SH-SY5Y (cell line): Measurements from ENCODE around the gene STMN1.

Experiments
- GATA2 ChIP-seq: IDR thresholded peaks from 2 replicates; pipeline ENCODE4 v1.6.1; 2011; ENCODE audit warnings: mild to moderate bottlenecking, low read depth, low read length
- GATA3 ChIP-seq: IDR thresholded peaks from 2 replicates; pipeline ENCODE4 v1.6.1; 2011; ENCODE audit warnings: low read depth, mild to moderate bottlenecking, low read length, moderate library complexity

STMN1 gene

DNA sequence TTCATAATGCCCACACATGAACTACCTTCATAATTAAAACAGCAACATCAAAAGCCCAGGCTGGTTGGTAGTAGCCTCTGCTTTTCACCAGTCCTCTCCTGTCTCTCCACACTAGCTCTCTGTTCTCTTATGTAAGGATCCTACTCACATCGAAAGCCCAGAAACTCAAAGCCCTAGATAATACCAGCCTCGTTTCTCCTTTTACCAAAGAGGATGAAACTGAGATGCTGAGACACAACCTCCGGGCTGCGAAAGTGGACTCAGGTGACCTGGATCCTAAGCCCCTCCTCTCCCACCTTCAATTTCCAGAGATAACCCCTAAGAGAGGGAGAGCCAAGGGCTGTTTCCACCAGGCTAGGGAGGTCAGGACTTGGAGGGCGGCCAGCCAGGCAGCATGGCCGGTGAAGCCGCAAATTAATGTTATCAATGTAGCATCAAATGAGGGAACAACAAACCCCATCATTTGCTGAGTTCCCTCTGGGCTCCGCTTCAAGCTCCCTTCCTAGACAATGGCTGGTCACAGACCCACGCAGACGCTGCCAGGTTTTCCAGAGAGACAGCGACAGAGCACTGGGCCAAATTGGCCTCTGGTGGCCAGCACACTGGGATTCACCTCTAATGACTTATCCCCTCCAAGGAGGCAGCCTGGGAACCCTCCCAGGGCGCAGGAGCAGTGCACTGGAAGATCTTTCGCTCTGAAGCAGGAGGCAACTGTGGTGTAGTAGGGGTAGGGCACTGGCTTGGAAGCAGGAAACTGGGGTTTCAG lies 20.7 kb upstream of the STMN1 start:
- TF ChIP-seq GATA3 (peak; percentile 62), GATA2 (peak; percentile 96)

DNA sequence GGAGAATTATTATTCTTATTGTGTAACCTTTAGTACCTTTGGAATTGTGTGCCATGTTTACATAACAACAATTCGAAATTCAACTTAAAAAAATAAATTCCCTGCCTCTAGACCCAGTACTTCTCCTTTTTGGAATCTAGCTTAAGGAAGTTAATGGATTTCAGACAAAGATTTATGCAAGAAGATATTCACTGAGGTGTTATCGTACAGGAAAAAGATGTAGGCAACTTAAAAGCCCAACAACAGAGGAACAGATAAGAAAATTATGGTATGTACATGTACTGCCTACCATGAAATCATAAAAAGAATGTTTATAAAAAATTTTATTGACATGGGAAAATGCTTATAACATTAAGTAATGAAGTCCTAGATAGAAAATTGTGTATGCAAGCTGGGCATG lies 18.2 kb upstream of the STMN1 start:
- TF ChIP-seq GATA3 (no peak), GATA2 (no peak)

DNA sequence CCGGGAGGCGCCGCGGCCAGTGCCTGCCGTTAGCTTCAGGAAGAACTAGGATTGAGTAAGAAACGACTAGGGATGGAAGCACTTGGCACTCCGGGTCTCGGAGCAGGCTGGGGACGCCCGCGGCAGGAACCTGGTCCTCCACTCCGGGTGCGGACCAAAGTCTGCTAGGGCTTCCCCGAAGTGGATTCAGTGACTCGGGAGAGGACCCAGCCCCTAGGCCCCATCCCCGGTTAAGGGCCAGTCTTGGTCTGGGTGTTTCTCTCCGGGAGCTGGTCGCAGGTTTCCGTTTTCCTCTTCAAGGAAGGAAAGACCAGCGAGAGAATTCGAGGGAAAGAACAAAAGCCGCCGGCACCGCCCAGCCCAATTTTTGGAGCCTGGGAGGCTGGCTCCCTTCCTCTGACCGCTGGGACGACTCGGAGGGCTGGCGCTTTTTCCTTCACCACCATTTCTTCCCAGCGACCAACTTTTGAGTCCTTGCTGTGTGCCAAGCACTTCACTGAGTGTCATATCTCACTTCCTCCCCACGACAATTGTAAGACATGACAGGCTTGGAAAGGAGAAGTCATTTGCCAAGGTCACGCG lies 16.8 kb upstream of the STMN1 start:
- TF ChIP-seq GATA2 (no peak), GATA3 (no peak)

DNA sequence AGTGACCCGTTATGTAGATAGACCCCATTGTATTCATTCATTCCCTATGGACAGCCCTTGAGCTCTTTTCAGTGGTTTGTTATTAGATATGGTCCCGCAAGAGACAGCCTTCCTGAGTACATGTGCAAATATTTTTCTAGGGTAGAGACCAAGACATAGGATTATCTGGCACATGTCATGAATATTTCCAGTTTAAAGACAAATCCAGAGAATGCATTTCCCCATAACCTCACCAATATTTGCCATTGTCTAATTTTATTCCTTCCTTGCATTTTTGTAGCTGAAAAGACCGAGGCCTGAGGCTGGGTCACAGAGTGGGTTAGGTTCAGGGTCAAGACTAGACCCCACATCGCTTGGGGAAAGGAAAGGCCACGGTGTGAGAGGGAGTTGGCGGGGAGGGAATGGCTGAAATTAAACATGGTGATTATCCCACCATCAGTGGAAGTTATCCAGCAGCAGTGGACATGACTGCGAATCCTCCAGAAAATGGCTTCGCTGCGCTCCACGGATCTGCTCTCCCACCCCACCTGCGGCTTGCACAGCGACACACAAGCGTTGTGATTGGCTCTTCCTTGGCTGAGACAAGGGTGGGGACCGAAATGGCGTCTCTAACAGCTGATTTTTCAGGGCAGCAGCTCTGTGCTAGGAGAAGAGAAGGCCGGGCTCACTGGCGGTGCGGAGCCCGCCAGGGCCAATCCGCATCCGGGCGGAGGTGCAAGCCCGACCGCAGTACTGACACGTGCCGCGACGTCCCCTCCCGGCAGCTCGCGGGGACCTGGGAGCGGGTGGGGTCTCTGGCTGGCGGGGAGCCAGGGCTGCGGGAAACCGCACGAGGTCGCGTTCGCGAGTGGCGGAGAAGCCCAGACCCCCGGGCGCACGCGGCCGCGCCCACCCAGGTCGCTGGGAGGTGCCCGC lies 16.1 kb upstream of the STMN1 start:
- no peak for TF ChIP-seq GATA2
- no peak for TF ChIP-seq GATA3

DNA sequence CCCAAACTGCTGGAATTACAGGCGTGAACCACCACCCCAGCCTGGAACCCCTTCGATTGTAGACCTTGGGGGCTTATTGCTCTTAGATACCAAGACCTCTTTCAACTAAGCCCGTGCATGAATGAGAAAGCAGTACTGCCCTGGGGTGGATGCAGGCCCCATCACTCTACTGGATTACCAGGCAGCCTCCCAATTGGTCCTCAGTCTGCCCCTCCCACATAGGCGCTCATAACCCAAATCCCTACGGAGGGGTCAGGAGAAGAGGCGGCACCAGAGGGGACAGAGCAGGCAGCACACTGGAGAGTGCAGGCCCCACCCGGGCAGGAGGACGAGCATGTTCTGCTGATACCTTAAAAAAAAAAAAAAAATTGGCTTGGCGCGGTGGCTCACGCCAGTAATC lies 12.4 kb upstream of the STMN1 start:
- TF ChIP-seq GATA2 (no peak), GATA3 (no peak)

DNA sequence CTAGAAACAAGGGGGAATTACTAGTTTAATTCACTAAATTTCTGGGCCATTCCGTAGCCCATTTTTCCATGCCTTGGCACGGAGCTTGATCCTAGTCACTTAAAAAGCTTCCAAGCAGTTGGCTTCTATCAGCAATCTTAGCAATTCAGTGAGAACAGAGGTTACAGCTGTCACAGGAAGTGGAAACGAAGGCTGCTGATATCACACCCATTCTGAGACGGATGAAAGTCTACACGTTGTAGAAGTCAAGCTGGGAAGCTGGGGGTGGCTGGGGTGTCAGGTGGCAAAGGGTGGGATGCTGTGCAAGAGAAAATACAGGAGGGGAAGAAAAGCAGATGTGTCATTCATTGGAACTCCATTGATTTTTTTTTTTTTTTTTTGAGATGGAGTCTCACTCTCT lies 11.8 kb upstream of the STMN1 start:
- TF ChIP-seq GATA2 = no peak

DNA sequence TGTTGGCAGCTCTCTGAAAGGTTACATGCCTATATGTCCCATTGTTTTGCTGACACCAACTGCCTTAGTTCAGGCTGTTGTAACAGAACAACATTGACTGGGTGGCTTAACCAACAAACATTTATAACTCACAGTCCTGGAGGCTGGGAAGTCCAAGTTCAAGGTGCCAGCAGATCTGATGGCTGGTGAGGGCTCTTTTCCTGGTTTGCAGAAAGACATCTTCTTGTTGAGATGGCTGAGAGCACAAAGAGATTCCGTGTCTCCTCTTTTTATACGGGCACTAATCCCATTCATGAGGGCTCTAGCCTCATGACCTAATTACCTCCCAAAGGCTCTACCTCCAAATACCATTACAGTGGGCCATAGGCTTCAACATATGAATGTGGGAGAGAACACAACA lies 10.2 kb upstream of the STMN1 start:
- no peak for TF ChIP-seq GATA3
- no peak for TF ChIP-seq GATA2

DNA sequence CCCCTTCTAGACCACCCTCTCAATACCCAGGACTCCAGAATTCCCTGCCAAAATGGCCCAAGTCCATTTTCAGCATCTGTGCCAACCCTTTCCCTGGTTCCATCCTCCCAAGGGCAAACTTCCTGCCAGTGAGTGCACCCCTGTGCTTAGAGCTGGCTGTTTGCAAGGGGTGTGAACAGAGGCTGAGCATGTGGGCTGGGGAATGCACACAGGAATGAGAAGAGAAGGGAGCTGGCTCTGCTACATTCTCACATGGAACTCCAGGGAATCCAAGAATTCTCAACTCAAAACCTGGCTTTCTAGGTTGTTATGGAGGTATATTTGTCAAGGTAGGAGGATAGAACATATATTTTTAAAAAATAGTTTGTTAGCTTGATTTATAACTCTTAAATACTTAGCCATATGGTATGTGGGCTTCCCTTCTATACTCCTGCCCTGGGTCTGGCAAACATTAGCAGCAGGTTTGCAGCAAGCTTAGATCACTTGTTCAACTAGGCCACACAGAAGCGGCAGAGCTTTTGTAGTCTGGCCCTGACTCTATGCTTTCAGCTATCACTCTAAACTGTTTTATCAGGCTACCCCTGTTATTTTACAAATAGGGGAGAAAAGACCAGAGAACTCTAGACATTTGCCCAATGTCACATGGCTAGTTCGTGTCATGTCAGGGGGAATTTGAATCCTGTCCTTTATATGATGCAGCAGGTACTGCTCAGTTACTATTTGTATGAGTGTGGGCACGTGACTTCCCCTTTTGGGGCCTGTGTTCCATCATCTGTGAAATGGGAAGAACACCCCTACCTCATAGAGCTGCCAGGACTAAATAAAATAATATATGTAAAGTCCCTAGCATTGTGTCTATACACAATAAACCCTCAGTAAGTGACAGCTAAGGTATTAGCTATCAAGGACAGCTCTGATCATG lies 8.1 kb upstream of the STMN1 start:
- TF ChIP-seq GATA3 (no peak), GATA2 (no peak)

DNA sequence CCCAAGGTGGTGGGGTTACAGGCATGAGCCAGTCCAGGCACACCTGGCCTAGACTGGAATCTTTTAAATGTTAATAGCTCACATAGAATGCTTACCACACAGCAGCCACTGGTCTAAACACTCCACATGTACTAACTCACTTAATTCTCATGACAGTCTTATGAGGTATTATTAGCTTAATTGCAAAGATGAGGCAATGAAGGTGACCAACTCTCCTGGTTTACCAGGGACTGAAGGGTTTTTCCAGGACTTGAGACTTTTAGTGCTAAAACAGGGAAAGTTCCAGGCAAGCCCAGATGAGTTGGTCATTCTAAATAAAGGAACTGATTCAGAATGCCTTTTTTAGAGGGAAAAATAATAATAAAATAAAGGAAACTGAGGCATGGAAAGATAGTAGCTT lies 7.0 kb upstream of the STMN1 start:
- TF ChIP-seq GATA3 (no peak), GATA2 (no peak)

DNA sequence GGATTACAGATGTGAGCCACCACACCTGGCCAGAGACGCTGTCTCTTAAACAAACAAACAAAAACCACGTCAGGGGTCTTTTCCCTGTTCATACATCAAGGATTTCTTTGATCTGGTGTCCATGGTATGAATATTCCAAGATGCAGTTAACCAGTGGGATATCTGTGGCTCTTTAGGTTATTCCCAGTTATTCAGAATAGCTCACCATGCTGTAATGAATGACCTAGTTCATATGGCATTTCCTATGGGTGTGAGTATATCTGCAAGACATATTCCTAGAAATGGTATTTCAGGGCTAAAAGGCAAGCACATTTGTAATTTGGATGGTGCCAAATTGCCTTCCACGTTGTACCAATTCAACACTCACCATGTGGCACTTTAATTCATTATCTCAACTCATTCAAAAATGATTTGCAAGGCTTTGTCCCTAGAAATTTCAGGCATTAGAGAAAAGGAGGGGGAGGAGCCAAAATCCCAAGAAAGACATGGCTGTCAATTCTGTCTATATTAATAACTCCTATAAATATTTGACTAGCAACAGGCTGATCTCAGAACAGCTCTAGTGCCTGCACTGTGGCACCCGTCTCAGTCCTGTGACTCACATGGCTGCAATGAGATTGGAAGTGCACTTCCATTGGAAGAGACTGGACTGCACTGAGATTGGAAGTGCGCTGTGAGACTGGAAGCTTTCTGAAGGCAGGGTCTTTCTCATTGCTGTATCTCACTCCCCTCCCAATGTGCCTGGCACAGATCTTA lies 6.0 kb upstream of the STMN1 start:
- TF ChIP-seq GATA3 = no peak
- TF ChIP-seq GATA2 = no peak

DNA sequence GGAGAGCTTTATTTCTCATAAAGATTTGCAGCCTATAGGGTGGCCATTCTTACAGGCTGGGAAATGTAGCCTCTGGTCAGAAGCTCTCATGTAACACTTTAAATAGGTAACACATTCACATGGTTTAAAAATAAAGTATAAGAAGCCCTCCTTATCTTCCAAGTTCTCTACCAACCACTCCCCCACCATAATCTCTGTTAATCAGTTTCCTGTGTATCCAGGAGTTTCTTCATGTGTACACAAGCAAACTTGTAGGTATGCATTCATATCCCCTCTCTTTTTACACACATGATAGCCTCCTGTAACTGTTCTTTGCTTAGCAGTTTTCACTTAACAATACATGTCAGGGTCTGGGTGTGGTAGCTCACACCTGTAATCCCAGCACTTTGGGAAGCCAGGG lies 4.9 kb upstream of the STMN1 start:
- TF ChIP-seq GATA3 (no peak), GATA2 (no peak)

DNA sequence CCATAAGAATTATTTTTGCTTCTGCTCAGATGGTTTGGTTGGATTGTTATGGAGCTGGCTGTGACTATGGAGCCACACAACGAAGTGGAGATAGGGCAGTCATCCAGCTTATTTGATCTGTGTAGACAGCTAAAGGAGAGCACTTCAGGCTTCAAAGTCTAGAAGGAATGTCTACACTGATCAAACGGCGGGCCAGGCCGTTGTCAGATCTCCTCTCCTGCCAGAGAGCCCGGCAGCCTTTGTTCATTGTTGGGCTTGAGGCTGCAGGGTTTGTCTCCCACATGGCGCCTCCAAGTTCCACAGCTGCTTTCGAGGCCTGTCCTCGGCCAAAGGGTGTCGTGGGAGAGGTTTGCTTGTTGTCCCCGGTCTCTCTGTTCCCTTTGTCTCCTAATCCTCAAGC lies 2.8 kb upstream of the STMN1 start:
- no peak for TF ChIP-seq GATA2
- no peak for TF ChIP-seq GATA3

DNA sequence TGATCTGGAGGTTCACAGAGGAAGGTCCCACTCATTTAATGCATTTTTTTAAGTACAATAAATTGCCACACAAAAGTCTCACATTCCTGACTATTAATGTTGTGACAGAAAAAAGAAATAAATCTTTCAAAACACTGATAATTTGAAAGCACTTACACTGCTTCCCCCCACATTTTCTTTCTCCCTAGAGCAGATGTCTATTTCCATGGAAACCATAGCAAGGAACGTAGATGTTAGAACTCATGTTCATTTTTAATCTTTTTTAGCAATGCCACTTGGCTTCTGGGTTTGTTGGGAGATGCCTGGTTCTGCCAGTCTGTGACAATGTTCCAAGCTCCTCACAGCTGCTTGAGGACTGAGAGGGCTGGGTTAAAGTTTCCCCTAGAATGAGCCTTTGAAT lies 1.9 kb upstream of the STMN1 start:
- no peak for TF ChIP-seq GATA3
- no peak for TF ChIP-seq GATA2
